Measurements from ENCODE around the gene KDM4B.

KDM4B gene

DNA sequence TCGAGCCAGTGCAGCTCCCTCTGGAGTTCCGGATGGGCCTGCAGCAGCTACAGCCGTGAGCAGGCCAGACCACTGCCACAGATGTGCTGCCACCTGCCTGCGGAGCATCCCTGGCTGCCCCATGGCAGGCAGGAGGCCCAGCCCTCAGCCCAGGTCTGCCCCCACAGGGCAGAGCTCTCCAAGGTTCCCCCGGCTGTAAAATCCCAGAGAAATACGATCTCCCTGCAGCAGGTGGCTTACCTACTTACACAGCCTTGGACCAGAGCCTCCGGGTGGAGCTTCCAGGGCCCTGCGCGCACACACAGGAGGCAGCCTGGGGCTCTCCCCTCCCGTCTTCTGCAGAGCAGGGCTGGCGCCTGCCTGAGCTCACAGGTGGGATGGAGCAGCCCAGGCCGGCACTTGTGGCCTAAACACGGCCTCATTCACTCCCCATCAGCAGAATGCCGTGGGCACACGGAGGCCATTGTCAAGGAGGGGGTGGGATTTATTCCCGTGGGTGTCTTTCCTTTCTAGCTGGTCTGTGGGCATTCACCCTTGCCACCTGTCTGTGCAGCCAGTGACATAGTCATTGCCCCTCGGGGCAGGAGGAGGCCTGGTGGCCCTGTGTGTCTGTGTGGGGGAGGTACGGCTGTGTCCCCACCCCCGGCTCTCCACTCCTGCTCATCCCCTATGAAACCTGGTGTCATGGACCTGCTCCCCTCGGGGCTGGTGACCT lies 118.0 kb downstream of the KDM4B start:
- no peak for FAIRE-seq
- no peak for DNase-seq (ENCODE audit: insufficient read length, low spot score)

DNA sequence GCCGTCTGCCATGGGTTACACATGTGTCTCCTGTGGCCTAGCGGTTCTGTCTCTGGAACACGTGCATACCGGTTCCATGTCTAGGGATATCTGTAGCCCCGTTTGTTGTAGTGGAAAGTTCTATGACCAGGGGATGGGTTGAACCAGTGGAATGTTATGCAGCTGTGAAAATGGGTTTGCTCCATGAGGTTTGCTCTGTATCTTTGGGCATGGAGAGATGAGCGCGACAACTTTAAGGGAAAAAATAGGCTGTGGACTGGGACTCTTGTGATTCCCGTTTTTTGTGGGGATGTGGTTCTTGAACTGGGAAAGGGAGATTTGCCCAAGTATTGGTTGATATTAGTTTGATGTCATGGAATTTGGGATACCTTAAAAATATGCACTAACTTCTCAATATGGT lies 120.4 kb downstream of the KDM4B start:
- TF ChIP-seq, protein P1, sequence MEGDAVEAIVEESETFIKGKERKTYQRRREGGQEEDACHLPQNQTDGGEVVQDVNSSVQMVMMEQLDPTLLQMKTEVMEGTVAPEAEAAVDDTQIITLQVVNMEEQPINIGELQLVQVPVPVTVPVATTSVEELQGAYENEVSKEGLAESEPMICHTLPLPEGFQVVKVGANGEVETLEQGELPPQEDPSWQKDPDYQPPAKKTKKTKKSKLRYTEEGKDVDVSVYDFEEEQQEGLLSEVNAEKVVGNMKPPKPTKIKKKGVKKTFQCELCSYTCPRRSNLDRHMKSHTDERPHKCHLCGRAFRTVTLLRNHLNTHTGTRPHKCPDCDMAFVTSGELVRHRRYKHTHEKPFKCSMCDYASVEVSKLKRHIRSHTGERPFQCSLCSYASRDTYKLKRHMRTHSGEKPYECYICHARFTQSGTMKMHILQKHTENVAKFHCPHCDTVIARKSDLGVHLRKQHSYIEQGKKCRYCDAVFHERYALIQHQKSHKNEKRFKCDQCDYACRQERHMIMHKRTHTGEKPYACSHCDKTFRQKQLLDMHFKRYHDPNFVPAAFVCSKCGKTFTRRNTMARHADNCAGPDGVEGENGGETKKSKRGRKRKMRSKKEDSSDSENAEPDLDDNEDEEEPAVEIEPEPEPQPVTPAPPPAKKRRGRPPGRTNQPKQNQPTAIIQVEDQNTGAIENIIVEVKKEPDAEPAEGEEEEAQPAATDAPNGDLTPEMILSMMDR (IDR thresholded peaks at IDR 0.05; ENCODE audit: insufficient read depth, missing control alignments): no peak
- DNase-seq (ENCODE audit: insufficient read length, low spot score): no peak
- no peak for FAIRE-seq

More for the DNA sequence above, 118.0 kb downstream of the KDM4B start:
- TF ChIP-seq, protein P1 (IDR thresholded peaks at IDR 0.05; ENCODE audit: insufficient read depth, missing control alignments): no peak

GRCh38 chr19:5090465-5091017 lies 121.6 kb downstream of the KDM4B start:
- DNase-seq (ENCODE audit: insufficient read length, low spot score): no peak
- FAIRE-seq: no peak
- TF ChIP-seq, protein P1 (IDR thresholded peaks at IDR 0.05; ENCODE audit: insufficient read depth, missing control alignments): no peak

- TF ChIP-seq, protein P1 (IDR thresholded peaks at IDR 0.05; ENCODE audit: insufficient read depth, missing control alignments): no peak
- DNase-seq (ENCODE audit: insufficient read length, low spot score) (peak; percentile 64), FAIRE-seq (no peak)
Observed at GRCh38 chr19:5091018-5091683, 122.2 kb downstream of the KDM4B start.

DNA sequence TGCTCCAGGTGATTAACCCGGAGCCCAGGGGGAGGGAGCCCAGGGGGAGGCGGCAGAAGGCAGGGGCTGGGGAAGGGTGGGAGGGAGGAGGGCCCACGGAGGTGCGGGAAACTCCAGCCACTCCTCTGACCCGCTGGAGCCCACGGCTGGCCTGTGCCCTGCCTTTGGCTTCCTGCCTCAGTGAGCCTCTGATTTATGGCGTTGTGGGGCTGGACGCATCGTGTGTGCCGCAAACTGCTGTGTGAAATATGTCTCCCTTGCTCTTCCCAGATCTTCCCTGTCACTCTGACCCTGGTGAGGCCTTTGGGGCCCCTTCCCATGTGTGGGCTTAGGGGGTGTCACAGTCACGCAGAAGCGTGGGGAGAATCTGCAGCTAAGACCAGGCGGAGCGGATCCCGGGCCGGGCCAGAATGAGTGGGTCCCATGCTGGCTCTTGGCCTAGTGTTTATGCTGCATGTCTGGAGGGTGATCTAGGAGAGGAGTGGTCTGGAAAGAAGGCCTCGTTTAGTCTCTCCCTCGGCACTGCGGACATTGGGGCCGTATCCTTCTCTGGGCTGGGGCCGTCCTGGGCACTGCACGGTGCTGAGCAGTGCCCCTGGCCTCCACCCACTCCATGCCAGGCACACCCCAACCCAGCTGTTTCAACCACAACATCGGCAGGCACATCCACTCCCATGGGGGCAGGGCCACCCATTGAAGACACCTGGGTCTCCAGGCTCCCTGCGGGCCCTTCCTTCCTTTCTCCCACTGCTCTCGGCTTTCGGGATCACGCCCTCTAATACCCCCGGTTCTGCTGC lies 123.0 kb downstream of the KDM4B start:
- TF ChIP-seq, protein P1 (IDR thresholded peaks at IDR 0.05; ENCODE audit: insufficient read depth, missing control alignments): no peak
- DNase-seq (ENCODE audit: insufficient read length, low spot score) (peak; percentile 51), FAIRE-seq (no peak)

DNA sequence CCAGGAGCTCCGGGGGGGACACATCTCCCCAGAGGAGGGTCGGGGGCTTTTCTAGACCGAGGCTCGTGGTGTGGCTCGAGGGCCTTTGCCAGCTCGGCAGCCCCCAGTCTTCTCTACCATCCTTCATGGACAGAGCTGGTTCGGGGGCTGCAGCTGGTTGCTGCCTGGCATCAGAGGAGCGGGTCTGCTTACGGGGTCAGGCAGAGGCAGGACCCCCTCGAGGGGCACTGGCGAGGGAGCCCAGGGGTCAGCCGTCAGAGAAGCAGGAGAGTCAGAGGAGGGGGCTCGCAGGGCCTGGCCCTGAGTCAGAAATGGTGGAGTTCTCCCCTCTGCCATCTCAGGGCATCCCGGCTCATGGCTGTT lies 123.5 kb downstream of the KDM4B start:
- TF ChIP-seq, protein P1 (IDR thresholded peaks at IDR 0.05; ENCODE audit: insufficient read depth, missing control alignments): no peak
- DNase-seq (ENCODE audit: insufficient read length, low spot score) (no peak), FAIRE-seq (no peak)

Data from D721Med (cell line).